HEK293 (cell line): ENCODE measurements around the gene IL18RAP.

Source experiments
- CTCF ChIA-PET: fragments of 350-600 bp; formaldehyde crosslinking; extraction: SDS; loops from one replicate; lab custom pipeline; 2021; ENCODE audit warnings: antibody characterized with exemption; lab: Yijun Ruan, JAX
- POLR2A ChIA-PET: fragments of 300-600 bp; formaldehyde crosslinking; extraction: SDS; loops from one replicate; lab custom pipeline; 2020; ENCODE audit warnings: antibody characterized with exemption, inconsistent platforms; lab: Yijun Ruan, JAX
- H3K27ac ChIP-seq: fragments of 200-500 bp; sonication (Bioruptor generic); 2 replicates; pipeline ENCODE4 v1.5.1; 2014; ENCODE audit warnings: low read depth, low read length, control low read depth, inconsistent platforms; ENCODE audit errors: extremely low read depth
- H3K36me3 ChIP-seq, 2 experiments: fragments of 200-500 bp in 1 of 2; sonication (Bioruptor generic) in 1 of 2; 1 replicate in 1 of 2; 2 replicates in 1 of 2; pipeline ENCODE4 v1.5.1; 2014 to 2017; ENCODE audit warnings: inconsistent platforms in 2 of 2, low read length in 2 of 2; ENCODE audit not compliant: control insufficient read depth in 2 of 2, insufficient read depth in 1 of 2
- H3K4me1 ChIP-seq: fragments of 200-500 bp; sonication (Bioruptor generic); 2 replicates; pipeline ENCODE4 v1.5.1; 2014; ENCODE audit warnings: mild to moderate bottlenecking, low read length, inconsistent platforms; ENCODE audit not compliant: control insufficient read depth, insufficient read depth
- H3K4me3 ChIP-seq: 2 replicates; pipeline ENCODE4 v1.5.1; 2011; ENCODE audit warnings: low read depth, mild to moderate bottlenecking, control low read depth, low read length, moderate library complexity
- H3K9me3 ChIP-seq: fragments of 200-500 bp; sonication (Bioruptor generic); 2 replicates; pipeline ENCODE4 v1.5.1; 2014; ENCODE audit warnings: low read depth, low read length, inconsistent platforms; ENCODE audit not compliant: control insufficient read depth, insufficient read depth
- ELK4 ChIP-seq: IDR thresholded peaks from 2 replicates; pipeline ENCODE4 v1.6.1; 2011; ENCODE audit warnings: mild to moderate bottlenecking, low read depth, low read length, borderline replicate concordance
- HIC1 ChIP-seq: fragments of 450-650 bp; formaldehyde crosslinking; IDR thresholded peaks from 2 replicates; pipeline ENCODE4 v1.5.1; 2016; ENCODE audit warnings: missing biosample characterization, missing genetic modification characterization
- HOXC10 ChIP-seq: sonication (generic); formaldehyde crosslinking; IDR thresholded peaks from 2 replicates; pipeline ENCODE4 v1.8.1; 2023; ENCODE audit warnings: mild to moderate bottlenecking, missing genetic modification reagents
- PRDM2 ChIP-seq: fragments of 450-650 bp; formaldehyde crosslinking; IDR thresholded peaks from 2 replicates; pipeline ENCODE4 v1.5.1; 2016; ENCODE audit warnings: missing biosample characterization, missing genetic modification characterization, borderline replicate concordance
- SCRT1 ChIP-seq: fragments of 450-650 bp; formaldehyde crosslinking; IDR thresholded peaks from 2 replicates; pipeline ENCODE4 v1.5.1; 2016; ENCODE audit warnings: missing biosample characterization, missing genetic modification characterization, borderline replicate concordance
- SETDB1 ChIP-seq: IDR thresholded peaks from one replicate; pipeline ENCODE4 v1.6.1; 2017; ENCODE audit warnings: mild to moderate bottlenecking, low read length, moderate library complexity, mixed read lengths; ENCODE audit not compliant: insufficient read length
- SP7 ChIP-seq: fragments of 450-650 bp; formaldehyde crosslinking; IDR thresholded peaks from 2 replicates; pipeline ENCODE4 v1.5.1; 2016; ENCODE audit warnings: missing biosample characterization, missing genetic modification characterization
- TRIM28 ChIP-seq: IDR thresholded peaks from 2 replicates; pipeline ENCODE4 v1.6.1; 2011; ENCODE audit warnings: low read length, control low read depth, borderline replicate concordance
- ZFP41 ChIP-seq: fragments of 450-650 bp; formaldehyde crosslinking; IDR thresholded peaks from 2 replicates; pipeline ENCODE4 v1.5.1; 2016; ENCODE audit warnings: missing biosample characterization, missing genetic modification characterization, borderline replicate concordance
- ZIC2 ChIP-seq: fragments of 450-650 bp; formaldehyde crosslinking; IDR thresholded peaks from 2 replicates; pipeline ENCODE4 v1.5.1; 2016; ENCODE audit warnings: missing biosample characterization, missing genetic modification characterization
- ZNF114 ChIP-seq: fragments of 450-650 bp; formaldehyde crosslinking; IDR thresholded peaks from 2 replicates; pipeline ENCODE4 v1.5.0; 2017; ENCODE audit warnings: missing biosample characterization, missing genetic modification characterization
- ZNF121 ChIP-seq: fragments of 450-650 bp; formaldehyde crosslinking; IDR thresholded peaks from 2 replicates; pipeline ENCODE4 v1.5.1; 2016; ENCODE audit warnings: missing biosample characterization, missing genetic modification characterization
- ZNF155 ChIP-seq: fragments of 450-650 bp; formaldehyde crosslinking; IDR thresholded peaks from 2 replicates; pipeline ENCODE4 v1.5.1; 2016; ENCODE audit warnings: missing biosample characterization, missing genetic modification characterization
- ZNF169 ChIP-seq: fragments of 450-650 bp; formaldehyde crosslinking; IDR thresholded peaks from 2 replicates; pipeline ENCODE4 v1.5.1; 2016; ENCODE audit warnings: missing biosample characterization, missing genetic modification characterization
- ZNF175 ChIP-seq: fragments of 450-650 bp; formaldehyde crosslinking; IDR thresholded peaks from 2 replicates; pipeline ENCODE4 v1.5.1; 2016; ENCODE audit warnings: missing biosample characterization, missing genetic modification characterization
- ZNF211 ChIP-seq: fragments of 450-650 bp; formaldehyde crosslinking; IDR thresholded peaks from 2 replicates; pipeline ENCODE4 v1.5.1; 2016; ENCODE audit warnings: low read depth, missing biosample characterization, missing genetic modification characterization
- ZNF221 ChIP-seq: fragments of 450-650 bp; formaldehyde crosslinking; IDR thresholded peaks from 2 replicates; pipeline ENCODE4 v1.5.1; 2017; ENCODE audit warnings: missing biosample characterization, missing genetic modification characterization, borderline replicate concordance
- ZNF324 ChIP-seq: fragments of 450-650 bp; formaldehyde crosslinking; IDR thresholded peaks from 2 replicates; pipeline ENCODE4 v1.5.1; 2016; ENCODE audit warnings: missing biosample characterization, missing genetic modification characterization
- ZNF350 ChIP-seq: fragments of 450-650 bp; formaldehyde crosslinking; IDR thresholded peaks from 2 replicates; pipeline ENCODE4 v1.5.0; 2017; ENCODE audit warnings: missing biosample characterization, mild to moderate bottlenecking, missing genetic modification characterization
- ZNF544 ChIP-seq: fragments of 450-650 bp; formaldehyde crosslinking; IDR thresholded peaks from 2 replicates; pipeline ENCODE4 v1.5.0; 2017; ENCODE audit warnings: missing biosample characterization, missing genetic modification characterization
- ZNF560 ChIP-seq: fragments of 450-650 bp; formaldehyde crosslinking; IDR thresholded peaks from 2 replicates; pipeline ENCODE4 v1.5.1; 2017; ENCODE audit warnings: missing biosample characterization, missing genetic modification characterization, borderline replicate concordance
- ZNF610 ChIP-seq: fragments of 450-650 bp; formaldehyde crosslinking; IDR thresholded peaks from 2 replicates; pipeline ENCODE4 v1.5.1; 2016; ENCODE audit warnings: missing biosample characterization, missing genetic modification characterization, borderline replicate concordance
- ZNF704 ChIP-seq: fragments of 450-650 bp; formaldehyde crosslinking; IDR thresholded peaks from 2 replicates; pipeline ENCODE4 v1.5.1; 2016; ENCODE audit warnings: missing biosample characterization, missing genetic modification characterization
- ZNF777 ChIP-seq: fragments of 450-650 bp; formaldehyde crosslinking; IDR thresholded peaks from 2 replicates; pipeline ENCODE4 v1.5.1; 2017; ENCODE audit warnings: missing biosample characterization, missing genetic modification characterization, borderline replicate concordance

The IL18RAP gene

GRCh38 chr2:102391565-102391964, 31.4 kb upstream of the IL18RAP start:
- ChIA-PET POLR2A (no interaction called here), CTCF (no interaction called here)
- Histone ChIP-seq H3K4me1 (peaks cover 4% of the 10 kb centered on the region; the same call in 1 of the 2 replicates), H3K27ac (no peak overlapping the region), H3K9me3 (no peaks in the 10 kb centered on the region), H3K4me3 (no peak overlapping the region), H3K36me3 (no peaks in the 10 kb centered on the region)
- TF ChIP-seq ZNF114 (no peak), SETDB1 (no peak), ZNF544 (no peak), HOXC10 (no peak)

GRCh38 chr2:102392096-102392495, 30.9 kb upstream of the IL18RAP start:
- ChIA-PET POLR2A (no interaction called here), CTCF (interaction anchor here (0.9 kb wide), 1 partner anchor 80 kb away, joined by 3 read pairs; no protein-coding TSS in a partner anchor)
- Histone ChIP-seq H3K4me1 (peaks cover 4% of the 10 kb centered on the region; the same call in 1 of the 2 replicates), H3K27ac (no peak overlapping the region), H3K4me3 (no peak overlapping the region), H3K36me3 (no peaks in the 10 kb centered on the region), H3K9me3 (no peaks in the 10 kb centered on the region)
- TF ChIP-seq ELK4 (no peak), HIC1 (no peak), SP7 (tag by site-specific recombination) (no peak), ZNF324 (no peak), ZNF350 (tag by site-specific recombination) (no peak), ZNF211 (tag by site-specific recombination) (no peak)

- POLR2A ChIA-PET: no interaction called here
- Histone ChIP-seq H3K36me3 (no peaks in the 10 kb centered on the region), H3K27ac (no peak overlapping the region), H3K9me3 (no peaks in the 10 kb centered on the region), H3K4me3 (no peak overlapping the region), H3K4me1 (peaks cover 4% of the 10 kb centered on the region; the same call in 1 of the 2 replicates)
- CTCF ChIA-PET: no interaction called here
- no peak for TF ChIP-seq PRDM2
- TF ChIP-seq ZNF221 (tag by site-specific recombination): no peak
- TF ChIP-seq ZNF704 (tag by site-specific recombination): no peak
- no peak for TF ChIP-seq ZIC2 (tag by site-specific recombination)
- TF ChIP-seq ZNF169 (tag by site-specific recombination): no peak
- no peak for TF ChIP-seq ZNF121 (tag by site-specific recombination)
- TF ChIP-seq ZNF155 (tag by site-specific recombination): no peak
- TF ChIP-seq SCRT1 (tag by site-specific recombination): no peak
- no peak for TF ChIP-seq ZFP41 (tag by site-specific recombination)
- no peak for TF ChIP-seq ZNF560 (tag by site-specific recombination)
- TF ChIP-seq SETDB1: no peak
- no peak for TF ChIP-seq ZNF777 (tag by site-specific recombination)
- TF ChIP-seq TRIM28: no peak
- TF ChIP-seq ZNF610 (tag by site-specific recombination): no peak
- no peak for TF ChIP-seq ZNF175 (tag by site-specific recombination)
These were observed 30.0 kb upstream of the IL18RAP start for GRCh38 chr2:102392942-102393341.
